ENCODE measurements around the gene RAD1.

The RAD1 gene

DNA sequence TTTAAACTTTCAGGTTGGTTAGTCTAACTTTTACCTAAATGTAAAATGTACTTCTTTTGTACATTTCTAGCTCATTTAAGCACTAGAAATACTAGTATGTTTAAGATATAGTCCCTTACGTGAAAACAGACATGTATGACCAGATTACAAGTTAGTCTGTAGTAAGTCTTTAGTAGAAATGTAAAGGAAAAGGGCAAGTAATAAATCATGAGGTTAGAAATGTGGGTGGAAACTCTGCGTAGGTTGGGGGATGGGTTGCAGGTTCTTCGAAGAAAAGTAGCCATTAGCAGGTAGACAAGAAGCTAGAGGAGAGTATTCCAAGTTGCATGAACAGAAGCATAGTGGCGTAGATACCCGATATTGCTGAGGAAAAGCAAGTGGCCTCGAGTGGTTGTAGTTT is 22.9 kb downstream of the RAD1 start:
- no peak for DNase-seq (ENCODE audit: low read depth)
- H3K4me3 ChIP-seq (ENCODE audit: low read depth, low read length): no peak overlapping the region
- TF ChIP-seq CTCF (IDR thresholded peaks at IDR 0.05; ENCODE audit: control insufficient read depth, extremely low read depth, insufficient read depth): no peak

- H3K4me3 ChIP-seq (ENCODE audit: low read depth, low read length): no peak overlapping the region
- TF ChIP-seq CTCF (IDR thresholded peaks at IDR 0.05; ENCODE audit: control insufficient read depth, extremely low read depth, insufficient read depth): no peak
- no peak for DNase-seq (ENCODE audit: low read depth)
Measured at GRCh38 chr5:34891981-34892380, 23.3 kb downstream of the RAD1 start.

DNA sequence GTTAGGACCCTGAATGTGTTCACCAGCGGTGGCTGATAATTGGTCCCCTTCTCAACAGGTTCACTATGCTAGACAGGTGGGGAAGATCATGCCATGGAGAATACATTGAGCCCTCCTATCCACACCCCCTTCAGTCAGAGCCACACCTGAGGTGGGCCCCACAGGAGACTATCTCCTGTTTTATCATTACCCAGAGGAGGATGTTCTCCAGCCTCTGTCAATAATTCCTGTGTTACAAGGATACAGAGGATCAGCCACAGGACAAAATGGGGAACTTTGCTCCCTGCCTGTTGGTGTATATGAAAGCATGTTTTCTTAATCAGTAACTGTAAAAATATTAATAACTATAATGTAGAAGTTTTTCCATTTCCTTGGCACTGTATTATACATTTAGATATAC is 25.9 kb downstream of the RAD1 start:
- DNase-seq (ENCODE audit: low read depth): no peak
- H3K4me3 ChIP-seq (ENCODE audit: low read depth, low read length): no peak overlapping the region
- no peak for TF ChIP-seq CTCF (IDR thresholded peaks at IDR 0.05; ENCODE audit: control insufficient read depth, extremely low read depth, insufficient read depth)

DNA sequence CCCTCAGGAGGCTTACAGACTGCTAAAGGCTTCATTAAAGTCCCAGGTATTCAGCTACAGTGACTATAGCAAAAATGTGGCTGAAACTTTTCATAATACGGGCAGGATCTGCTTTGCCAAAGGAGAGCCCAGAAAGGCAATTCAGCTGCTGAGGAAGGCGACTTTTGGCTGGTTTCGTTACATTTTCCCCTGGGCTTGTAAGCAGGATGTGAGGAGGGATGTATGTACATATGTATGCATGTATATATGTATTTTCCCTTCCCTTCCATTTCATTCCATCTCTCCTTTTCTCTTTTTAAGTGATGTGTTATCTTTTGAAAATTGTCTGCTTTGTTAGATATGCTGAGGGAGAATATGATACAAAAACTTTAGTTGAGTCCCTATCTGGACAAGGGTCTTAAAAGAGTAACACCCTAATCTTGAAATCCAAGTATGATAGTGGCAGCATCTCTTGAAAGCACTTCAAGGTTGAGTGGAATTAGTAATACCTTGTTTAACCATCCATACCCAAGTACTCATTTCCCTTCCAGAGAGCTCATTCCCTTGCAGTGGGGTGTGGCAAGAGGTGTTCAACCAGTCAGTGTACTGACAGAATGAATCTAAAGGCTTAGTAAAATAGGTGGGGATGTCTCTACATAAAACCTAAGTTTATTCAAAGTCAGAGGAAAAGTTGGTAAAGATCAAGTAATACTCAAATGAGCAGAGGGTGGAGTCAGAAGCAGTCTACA is 28.7 kb downstream of the RAD1 start:
- no peak for DNase-seq (ENCODE audit: low read depth)
- TF ChIP-seq CTCF (IDR thresholded peaks at IDR 0.05; ENCODE audit: control insufficient read depth, extremely low read depth, insufficient read depth): no peak
- no peak overlapping the region for H3K4me3 ChIP-seq (ENCODE audit: low read depth, low read length)

DNA sequence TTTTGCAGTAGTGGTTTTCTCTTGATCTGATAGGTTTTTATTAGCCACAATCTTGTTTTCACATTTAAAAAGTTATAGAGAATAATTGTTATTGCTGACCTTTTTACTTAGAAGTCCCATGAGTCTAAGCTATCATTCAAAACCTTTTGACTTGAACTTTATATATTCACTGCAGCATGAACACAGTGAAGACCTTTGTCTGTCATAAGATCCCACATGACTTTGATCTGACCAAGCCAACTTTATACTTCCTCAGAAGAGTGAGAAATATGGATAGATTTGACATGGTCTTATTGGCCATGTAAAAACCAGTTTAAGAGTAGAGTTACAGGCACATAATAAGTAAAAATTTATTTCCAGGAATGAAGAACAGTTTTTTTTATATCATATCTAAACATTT is 34.1 kb downstream of the RAD1 start:
- no peak for TF ChIP-seq CTCF (IDR thresholded peaks at IDR 0.05; ENCODE audit: control insufficient read depth, extremely low read depth, insufficient read depth)
- DNase-seq (ENCODE audit: low read depth): no peak
- no peak overlapping the region for H3K4me3 ChIP-seq (ENCODE audit: low read depth, low read length)

GRCh38 chr5:34876275-34876674 is 39.0 kb downstream of the RAD1 start:
- no peak overlapping the region for H3K4me3 ChIP-seq (ENCODE audit: low read depth, low read length)
- no peak for DNase-seq (ENCODE audit: low read depth)
- no peak for TF ChIP-seq CTCF (IDR thresholded peaks at IDR 0.05; ENCODE audit: control insufficient read depth, extremely low read depth, insufficient read depth)

- H3K4me3 ChIP-seq (ENCODE audit: low read depth, low read length): no peak overlapping the region
- no peak for DNase-seq (ENCODE audit: low read depth)
- TF ChIP-seq CTCF (IDR thresholded peaks at IDR 0.05; ENCODE audit: control insufficient read depth, extremely low read depth, insufficient read depth): no peak
Measured at GRCh38 chr5:34870382-34870781, 44.9 kb downstream of the RAD1 start.
